ENCODE data around the gene CACNA1C.

CACNA1C gene

DNA sequence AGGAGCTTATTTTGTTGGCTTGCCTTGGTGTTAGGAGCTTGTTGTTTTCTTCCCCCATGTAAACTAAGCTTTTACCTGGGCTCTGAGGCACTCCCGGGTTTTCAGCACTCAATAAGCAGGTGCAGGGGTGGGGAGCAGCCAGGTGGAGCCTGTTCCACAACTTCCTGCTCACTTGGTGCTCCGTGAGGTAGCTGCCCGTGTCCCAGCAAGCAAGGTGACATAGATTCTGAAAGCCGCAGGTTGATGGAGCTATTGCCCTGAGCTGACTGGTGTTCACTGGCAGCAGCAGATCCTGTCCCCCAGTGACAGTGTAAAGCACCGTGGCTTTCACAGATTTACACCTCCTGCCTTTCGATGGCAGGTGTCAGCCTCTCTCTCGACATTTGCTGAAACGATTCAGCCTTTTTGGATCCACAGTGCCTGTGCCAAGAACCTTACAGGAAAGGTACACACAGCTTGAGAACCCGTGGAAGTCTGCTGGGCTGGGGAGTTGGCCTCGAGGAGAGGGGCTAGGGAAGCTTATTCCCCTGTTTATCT, 446.2 kb downstream of the CACNA1C start:
- DNase-seq: peak; percentile 45

DNA sequence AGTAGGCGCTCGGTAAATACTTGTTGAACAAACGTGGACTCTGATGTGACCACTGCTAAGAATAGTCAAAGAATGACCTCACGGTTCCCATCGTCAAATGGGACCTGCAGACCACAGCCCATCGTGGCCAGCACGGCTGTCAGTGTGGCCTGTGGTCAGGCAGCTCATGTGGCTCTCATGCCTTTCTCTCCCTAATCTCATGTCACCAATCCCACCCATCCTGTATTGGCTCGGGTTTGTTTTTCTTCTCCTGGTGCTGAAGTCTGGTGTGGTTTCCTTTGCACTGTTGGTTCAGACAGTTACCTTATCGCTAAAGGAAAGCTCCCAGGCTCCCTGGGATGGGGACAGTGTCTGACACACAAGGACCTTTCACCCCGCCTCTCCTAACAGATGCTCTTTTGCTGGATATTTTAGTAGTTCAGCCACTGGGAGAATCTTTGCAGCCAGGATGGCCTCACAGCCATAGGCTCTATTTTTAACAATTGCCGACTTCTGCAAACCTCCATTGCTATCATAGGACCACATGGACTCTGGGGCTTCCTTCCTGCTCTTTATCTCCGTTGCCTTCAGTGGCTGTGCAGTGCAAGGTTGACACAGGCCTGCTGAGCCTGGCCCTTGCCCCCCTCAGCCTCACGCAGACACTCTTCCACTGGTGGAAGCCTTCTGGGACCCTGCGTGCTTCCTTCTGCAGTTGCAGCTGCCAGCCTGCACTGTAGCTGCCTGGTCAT, 448.8 kb downstream of the CACNA1C start:
- DNase-seq: no peak

DNA sequence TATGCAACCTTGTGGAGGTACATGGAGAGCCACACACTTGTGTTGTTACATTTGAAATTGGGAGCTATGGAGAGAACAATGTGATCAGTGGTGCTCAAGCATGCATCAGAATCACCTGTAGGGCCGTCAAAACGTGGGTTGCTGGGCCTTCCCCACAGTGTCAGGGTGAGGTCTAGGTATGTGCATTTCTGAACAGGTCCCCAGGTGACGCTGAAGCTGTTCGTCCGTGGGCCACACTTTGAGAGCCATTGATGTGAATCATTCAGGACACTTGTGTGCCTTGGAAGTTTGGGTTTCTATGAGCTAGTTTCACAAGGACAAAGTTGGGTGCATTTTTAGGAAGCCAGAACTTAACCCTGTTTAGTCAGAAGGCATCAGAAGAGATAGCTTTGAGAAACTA, 450.2 kb downstream of the CACNA1C start:
- no peak for DNase-seq

DNA sequence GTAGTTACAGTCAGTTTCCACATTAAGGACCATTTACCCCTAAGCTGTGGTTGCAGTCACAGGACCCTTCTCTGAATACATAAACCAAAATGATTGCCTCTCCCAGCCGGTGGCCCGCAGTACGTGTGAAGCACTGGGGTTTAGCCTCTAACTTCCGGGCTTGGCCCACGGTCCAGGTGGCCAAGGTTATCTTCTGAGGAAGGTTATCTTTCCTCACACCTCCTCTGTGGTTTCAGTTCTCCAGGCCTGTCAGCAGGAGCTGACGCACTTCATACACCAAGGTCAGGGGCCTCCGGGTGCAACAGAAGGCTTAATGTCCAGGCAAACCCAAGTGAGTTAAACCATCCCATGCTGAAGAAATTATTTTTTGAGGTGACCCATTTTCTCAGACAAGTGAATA, 451.0 kb downstream of the CACNA1C start:
- DNase-seq: no peak

DNA sequence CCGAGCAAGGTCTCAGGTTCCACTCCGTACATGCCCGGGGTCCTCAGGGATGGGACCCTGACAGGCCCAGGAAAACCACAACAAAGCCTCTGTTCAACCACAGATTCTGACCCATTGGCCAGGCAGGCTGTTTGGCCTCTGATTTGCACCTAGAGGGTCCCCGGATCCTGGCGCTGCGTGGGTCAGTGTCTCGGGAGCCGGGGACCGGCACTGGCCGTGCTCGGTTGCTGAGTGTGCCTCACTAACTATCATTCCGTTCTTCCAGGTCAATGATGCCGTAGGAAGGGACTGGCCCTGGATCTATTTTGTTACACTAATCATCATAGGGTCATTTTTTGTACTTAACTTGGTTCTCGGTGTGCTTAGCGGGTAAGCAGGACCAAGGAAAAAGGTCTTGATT, 451.8 kb downstream of the CACNA1C start:
- no peak for DNase-seq

DNA sequence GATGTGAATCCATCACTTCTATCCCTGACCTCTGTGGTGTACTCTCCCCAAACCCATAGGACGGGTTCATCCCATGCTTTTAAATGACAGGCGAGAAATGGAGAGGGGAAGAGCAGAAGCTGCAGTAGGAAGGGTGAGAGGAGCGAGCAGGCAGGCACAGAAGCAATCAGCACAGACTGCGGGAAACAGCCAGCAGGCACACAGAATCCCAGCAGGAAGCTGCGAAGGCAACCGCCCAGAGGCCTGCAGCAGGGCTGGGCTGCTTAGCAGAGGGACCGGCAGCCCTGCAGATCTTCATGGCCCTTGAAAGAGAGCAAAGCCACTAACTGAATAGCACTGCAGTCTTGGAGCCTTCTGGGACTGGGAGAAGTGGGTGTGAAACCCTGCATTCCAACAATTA, 455.0 kb downstream of the CACNA1C start:
- DNase-seq: no peak

DNA sequence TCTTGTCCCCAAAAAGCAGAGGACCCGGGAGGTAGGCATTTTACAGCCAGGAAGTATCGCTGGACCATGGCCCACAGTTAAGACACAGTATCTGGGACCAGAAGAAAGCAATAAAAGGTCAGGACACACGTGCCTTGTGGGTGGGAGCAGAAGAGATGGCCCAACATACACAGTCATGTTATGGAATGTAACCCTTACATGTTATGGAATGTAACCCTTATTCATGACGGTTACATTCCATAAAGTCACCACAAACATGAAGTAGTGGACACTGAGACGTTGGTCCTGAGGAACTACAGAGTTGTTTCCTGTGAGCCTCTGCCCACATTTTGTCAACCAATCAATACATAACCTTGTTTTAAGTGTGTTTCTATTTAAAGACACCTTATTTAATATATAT, 456.4 kb downstream of the CACNA1C start:
- DNase-seq: no peak

DNA sequence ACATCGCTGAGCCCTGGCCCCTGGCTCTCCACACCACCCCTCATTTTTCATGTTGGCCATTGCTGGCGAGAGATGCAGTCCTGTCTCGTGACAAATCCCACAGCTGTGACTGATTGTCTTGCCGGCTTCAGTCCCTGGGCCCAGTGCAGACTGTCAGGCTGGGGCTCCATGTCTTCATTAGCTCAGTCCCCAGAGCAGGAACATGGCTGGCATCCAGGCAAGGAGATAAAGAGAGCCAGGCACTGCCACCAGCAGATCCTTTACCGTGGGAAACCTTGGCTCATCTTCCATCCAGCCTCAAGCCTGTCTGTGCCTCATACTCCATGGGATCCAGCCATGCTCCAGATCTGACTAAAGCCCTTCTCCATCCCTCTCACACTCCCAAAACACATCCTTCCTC, 457.3 kb downstream of the CACNA1C start:
- DNase-seq: no peak

DNA sequence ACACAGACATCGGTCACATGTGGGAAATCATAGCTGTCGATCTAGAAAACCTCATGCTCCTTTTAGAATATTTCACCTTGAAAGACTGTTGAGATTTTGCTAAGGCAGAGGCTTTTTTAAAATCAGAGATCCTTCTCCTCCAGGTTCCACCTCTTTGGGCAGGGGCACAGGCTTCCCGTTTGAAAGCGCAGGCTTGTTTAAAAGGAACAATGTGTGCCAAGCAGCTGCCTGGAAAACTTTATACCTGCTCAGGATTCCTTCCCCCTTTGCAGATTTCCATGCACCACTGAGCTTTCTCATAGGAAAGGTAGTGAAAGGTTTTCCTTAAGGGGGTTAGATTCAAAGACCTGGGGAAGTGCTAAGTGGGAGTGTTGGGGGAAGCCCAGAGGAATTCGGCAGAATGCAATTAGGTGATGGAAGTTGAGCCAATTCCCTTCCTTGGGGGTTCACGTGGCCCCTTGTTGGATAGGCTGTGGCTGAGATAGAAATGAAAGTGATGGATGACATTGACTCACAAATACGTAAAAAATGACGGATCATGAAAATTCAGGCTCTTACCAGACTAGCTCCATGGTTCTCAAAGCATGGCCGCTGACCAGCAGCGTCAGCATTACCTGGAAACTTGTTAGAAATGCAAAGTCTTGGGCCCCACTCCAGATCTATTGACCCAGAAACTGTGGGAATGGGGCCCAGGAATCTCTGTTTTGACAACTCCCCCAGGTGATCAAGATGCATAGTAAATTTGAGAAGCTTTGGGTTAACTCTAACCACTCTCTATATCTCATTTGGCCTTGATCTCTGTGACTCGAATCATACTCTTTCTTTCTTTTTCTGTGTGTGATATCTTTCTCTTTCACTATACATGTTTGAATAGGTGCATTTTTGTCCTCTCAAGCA, 460.6 kb downstream of the CACNA1C start:
- no peak for DNase-seq

DNA sequence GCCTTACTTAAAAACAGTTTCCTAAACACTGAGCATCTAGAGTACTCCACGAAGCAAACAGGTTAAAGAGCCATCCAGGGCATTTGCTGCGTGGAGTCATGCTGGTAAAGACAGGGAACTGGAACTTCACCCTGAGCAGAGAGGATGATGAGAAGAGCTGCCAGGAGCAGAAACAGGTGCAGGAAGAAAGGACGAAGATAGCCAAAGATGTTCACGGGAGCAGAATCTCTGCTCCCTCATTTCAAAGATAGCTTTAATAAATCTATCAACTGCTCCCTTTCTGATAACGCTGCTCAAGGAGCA, 461.2 kb downstream of the CACNA1C start:
- DNase-seq: no peak

DNA sequence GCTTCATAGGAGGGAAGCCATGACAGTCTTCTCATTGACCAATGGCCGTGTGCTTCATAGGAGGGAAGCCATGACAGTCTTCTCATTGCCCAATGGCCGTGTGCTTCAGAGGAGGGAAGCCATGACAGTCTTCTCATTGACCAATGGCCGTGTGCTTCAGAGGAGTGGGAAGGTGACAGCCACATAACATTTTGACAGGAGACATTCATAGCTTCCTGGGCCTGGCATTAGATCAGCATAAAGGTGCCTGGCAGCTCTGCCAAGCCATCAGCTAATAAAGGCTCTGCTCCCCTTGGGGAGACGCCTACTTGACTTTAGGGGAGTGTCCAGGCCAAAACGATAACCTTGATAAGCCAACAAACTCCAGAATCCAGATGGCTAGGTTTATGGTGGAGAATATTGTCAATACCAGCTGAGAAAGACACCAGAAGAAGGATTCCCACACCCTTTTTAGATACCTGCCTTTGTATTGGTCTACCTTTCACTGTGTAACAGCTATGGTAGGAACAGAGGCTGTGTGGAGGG, 468.0 kb downstream of the CACNA1C start:
- DNase-seq: no peak

DNA sequence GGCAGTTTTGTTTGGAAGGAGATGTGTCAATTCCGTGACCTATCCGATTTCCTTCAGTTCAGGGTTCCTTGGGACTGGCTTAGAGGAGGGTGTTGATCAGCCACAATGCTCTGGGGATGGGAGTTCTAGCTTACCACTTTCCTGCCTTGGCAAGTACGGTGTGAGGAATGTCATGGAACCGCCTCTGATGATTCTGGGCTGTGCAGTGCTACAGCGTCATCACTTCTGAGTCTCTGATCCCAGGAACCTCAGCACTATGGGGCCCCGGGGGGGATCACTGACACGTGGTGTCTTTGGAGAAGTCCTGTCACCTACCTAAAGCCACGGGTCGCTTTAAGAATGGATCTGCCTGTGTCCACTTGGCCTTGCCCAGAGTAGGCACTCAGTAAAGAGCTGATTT, 470.5 kb downstream of the CACNA1C start:
- DNase-seq: no peak

DNA sequence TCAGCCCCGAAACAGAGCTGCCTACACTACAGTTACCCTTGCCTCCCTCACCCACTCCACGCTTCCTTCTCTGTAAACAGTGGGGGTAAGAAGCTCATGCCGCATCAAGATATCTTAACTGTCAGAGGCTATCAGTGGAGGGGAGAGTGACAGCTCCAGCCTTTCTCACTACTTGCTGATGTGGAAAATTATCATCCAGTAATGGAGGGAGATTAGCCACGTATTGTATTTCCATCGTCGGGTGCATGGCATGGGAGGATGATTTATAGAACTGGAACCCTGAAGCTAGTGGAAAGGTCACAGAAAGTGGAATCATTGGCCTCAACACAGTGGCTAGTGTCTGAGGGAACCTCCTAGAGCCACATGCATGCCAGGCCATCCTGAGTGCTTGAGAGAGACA, 471.1 kb downstream of the CACNA1C start:
- DNase-seq: no peak

DNA sequence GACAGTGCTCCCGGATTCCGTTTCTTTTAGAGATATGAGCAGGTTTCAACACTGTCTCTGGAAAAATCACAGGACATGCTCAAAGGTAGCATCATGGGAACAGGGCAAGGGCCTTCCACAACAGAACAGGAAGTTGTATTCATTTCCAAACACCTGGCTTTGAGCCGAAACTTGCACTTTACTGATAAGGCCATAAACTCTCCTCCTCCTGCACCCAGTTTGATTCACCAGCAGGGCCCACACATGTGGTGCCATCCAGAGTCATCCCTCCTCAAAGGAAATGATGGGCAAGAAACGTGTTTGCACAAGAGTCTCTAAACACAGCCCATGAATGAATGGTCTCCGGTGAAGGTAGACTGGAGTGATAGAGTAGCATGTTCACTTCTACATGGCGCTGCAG, 473.6 kb downstream of the CACNA1C start:
- DNase-seq: no peak

DNA sequence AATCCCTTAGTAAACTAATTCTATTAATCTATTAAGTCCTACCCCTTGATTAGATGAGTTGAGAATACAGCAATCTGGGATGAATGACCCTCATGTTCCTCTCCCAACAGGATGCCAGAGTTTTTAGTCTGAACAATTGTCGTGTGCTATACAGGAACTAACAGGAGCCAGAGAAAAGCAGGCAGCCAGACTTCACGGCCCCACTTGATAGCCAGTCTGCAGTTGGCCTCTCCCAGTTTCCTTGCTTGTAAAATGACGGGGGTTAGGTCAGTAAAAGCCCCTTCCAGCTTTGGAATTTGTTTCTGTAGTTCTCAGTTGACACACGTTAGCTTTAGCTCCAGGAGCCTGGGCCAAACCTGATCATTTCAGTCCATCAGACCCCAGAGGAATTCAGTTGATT, 475.2 kb downstream of the CACNA1C start:
- no peak for DNase-seq

DNA sequence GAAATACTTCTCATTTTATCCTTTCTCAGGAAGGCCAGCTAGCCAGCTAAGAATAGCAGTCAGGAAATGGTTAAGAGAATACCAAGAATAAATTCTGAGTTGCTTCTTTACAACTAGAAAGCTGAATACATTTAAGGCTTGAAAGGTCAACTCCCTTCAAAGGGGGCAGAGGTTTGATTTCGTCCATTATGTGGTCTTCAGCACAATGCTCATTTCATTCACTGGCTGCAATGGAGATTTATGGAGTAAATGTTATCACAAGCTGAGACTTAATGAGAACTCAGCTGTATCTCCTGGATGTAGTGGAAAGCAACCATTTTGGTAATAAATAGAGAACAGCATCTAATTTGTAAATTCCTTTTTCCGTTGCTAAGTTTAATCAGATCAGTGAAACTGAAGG, 477.0 kb downstream of the CACNA1C start:
- no peak for DNase-seq

DNA sequence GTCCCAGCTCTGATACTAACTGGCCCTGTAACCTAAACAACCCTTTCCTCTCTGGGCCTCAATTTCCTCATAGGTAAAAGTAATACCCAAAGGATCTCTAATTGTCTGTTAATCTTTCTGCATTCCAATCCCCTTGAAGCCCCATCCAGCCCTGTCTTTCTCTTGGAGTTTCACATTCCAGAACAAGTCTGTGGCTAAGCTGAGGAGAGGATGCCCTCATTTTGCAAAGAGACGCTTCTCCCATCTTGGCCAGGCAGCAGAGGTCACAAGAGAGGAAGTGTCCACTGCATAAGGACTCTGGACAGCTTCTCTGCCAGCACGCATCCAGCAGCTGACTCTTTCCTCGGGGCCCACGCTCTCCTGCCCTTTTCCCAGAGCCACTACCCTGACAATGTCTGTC, 478.6 kb downstream of the CACNA1C start:
- DNase-seq: no peak

DNA sequence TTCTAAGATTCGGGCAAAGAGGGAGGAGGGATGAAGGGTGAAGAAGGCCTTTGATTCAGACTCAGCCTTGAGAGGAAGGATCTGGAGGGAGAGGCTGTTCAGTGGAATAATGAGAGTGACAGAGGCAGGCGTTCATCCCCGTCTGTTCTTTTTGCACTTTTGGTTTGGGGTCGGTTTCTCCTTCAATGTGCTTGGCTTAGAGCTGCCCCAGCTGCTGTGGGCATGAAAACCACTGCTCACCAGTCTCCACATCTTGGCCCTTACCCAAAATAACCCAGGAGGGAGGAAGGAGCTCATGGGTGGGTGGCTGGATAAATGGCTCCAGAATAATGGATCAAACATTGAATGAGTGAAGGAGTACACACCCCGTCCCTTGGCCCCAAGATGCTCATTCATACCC, 480.2 kb downstream of the CACNA1C start:
- DNase-seq: no peak

DNA sequence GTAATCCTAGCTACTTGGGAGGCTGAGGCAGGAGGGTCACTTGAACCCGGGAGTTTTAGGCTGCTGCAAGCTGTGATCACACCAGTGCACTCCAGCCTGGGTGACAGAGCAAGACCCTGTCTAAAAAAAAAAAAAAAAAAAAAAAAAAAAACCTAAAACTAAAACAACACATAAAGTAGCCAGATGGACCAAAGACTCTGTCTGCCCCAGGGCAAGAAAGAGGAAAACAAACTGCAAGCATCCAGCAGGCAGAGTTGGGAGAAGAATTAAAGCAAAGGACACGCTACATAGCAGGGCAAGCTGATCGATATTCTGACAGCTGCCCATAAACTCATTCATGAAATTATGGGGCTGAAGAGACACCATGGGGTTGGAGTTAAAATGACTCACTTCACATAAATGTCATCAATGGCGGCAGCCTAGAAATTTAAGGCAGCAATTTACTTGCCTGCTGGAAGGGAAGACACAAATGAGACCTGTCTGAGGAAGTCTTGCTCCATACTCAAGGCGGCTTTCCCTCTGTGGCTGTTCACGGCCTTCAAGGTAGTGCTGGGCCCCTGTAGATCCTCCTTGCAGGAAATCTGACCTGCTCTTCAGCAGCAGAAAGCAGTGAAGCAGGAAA, 482.9 kb downstream of the CACNA1C start:
- no peak for DNase-seq

DNA sequence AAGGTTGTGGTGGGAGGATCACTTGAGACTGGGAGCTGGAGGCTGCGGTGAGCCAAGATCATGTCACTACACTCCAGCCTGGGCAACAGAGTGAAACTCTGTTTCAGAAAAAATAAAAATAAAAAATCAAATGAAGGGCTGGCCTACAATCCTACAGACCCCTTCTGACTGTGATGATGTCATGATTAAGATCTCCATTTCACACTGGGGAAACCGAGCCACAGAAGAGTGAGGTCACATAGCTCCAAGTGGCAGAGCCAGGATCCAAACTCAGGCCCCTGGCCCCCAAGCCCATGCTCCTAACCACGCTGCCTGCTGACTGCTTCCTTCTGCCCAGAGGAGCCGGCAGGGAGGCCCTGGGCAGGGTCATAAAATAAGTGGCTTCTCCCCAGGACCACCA, 483.9 kb downstream of the CACNA1C start:
- no peak for DNase-seq

DNA sequence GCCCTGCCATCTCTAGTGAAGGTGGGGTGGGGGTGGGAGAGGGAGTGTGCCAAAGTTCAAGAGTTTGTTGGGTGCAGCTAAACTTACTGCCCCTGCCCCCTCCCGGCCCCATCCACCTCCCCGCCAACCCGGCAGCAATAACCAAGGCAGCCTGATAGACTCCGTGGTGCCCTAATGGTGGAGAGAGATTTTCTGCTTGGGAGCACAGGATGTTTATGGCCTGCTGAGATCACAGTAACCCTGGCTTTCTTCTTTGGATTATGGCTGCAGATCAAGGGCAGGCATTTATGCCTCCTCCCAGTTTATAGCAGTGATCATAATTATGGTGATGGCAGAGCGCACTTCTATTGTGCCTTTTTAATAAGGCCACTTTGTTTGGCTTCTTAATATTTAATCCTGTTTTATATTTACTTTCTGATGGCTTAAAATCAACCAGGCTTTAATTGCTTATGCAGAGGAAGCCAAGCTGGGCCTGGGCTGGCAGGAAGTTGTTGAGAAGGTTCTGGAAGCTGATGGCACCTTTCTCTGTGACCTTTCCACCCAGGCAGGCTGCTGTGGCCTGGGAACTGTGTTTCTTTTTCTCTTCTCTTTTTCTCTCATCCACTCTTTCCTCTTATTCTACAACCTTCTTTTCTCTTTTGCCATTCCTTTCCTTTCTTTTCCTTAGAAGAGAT, 485.2 kb downstream of the CACNA1C start:
- no peak for DNase-seq

DNA sequence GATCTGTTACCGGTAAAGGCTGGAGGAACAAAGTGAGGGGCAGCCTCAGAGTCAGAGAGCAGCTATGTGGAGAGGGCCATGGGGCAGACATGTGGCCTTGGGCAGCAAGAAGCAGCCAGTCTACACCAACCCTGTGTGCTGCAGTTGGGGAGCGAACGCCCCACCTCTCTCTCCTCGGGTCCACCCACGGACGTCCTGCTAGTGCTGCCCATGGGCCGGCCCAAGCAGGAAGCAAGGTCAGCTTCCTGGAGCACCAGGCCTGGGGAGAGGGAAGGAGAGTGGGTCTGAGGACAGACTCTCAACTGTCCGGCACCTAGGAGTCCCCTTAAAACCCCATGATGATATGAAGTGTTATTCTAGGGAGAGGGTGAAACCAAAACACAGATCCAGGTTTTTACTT, 487.2 kb downstream of the CACNA1C start:
- DNase-seq: no peak

DNA sequence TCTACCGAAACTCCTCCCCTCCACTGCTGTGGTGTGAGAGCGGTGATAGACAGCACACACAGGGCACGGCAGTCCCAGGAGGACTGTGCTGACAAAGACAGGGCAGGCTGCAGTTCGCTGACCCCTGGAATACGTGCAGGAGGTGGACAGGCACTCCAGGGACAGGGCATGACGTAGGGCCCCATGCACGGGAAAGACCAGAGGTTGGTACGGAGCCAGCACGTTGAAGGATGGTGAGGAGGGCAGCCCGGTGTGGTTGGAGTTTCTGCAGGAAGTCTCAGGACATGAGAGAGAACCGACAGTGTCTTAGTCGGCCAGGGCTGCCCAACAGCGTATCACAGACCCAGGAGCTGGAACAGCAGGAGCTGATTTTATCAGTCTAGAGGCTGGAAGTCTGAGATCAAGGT, 487.8 kb downstream of the CACNA1C start:
- no peak for DNase-seq

Measured in NCI-H1092 (cell line).